Prostate gland (tissue), 2 donors: ENCODE data around the gene TRPT1. TPM values are rescaled to one million over a fixed set of nuclear protein-coding genes. Genes with fewer than 3 reads are reported as not detected.

Experiments
- DNase-seq: peaks from one replicate; pipeline ENCODE4 v3.0.0-alpha.2; 2019; ENCODE audit warnings: low spot score
- H3K27ac ChIP-seq, 2 donors: fragments of 200-600 bp; sonication (generic); 2 replicates each; pipeline ENCODE4 v1.5.1; 2017 to 2019
- H3K27me3 ChIP-seq: fragments of 200-600 bp; sonication (generic); replicated peaks from 2 replicates; pipeline ENCODE4 v1.5.1; 2019; ENCODE audit not compliant: insufficient read depth
- H3K36me3 ChIP-seq, 2 donors: fragments of 200-600 bp; sonication (generic); 1 replicate in 1 of 2; 2 replicates in 1 of 2; pipeline versions ENCODE4 v1.5.1 to v1.8.1; 2017 to 2019
- H3K4me1 ChIP-seq: fragments of 200-600 bp; sonication (generic); replicated peaks from 2 replicates; pipeline ENCODE4 v1.5.1; 2019
- H3K4me3 ChIP-seq, 2 donors: fragments of 200-600 bp; sonication (generic); 2 replicates each; pipeline ENCODE4 v1.5.1; 2017 to 2019
- H3K9me3 ChIP-seq: fragments of 200-600 bp; sonication (generic); 2 replicates; pipeline ENCODE4 v1.5.1; 2017
- CTCF ChIP-seq, 4 experiments: fragments of 200-600 bp in 2 of 4; fragments of 450-650 bp in 2 of 4; sonication (generic) in 2 of 4; IDR thresholded peaks; 1 replicate in 3 of 4; 2 replicates in 1 of 4; pipeline ENCODE4 v1.5.1; 2016 to 2019; ENCODE audit warnings: antibody characterized with exemption in 4 of 4, mild to moderate bottlenecking in 2 of 4, moderate library complexity in 2 of 4
- POLR2A ChIP-seq: fragments of 450-650 bp; IDR thresholded peaks from one replicate; pipeline ENCODE4 v1.6.1; 2016; ENCODE audit warnings: antibody characterized with exemption, mild to moderate bottlenecking
- POLR2AphosphoS5 ChIP-seq: sonication (generic); formaldehyde crosslinking; IDR thresholded peaks from one replicate; pipeline ENCODE4 v1.6.1; 2017; ENCODE audit warnings: antibody characterized with exemption
- WGBS: methylation state at CpG from one replicate; pipeline ENCODE4 v1.1.5; 2018; 5-methylcytosine and 5-hydroxymethylcytosine counted together
- intact Hi-C: fragments of 100-400 bp; cut with DNase I; formaldehyde crosslinking; loops from one replicate; pipeline ENCODE4 v1.14.2; 2022
- total RNA-seq, 2 donors: library from RNA; depleted of rRNA; stranded (reverse); fragments of >200 nt; gene quantifications; one replicate each; pipeline ENCODE4 v1.1.0, GENCODE V29; 2016

TRPT1 gene
- total RNA-seq, 2 donors from 2014 or later: 63.6 to 87.7 TPM

GRCh38 chr11:64202992-64203391, 23.0 kb downstream of the TRPT1 start:
- no peaks in the 10 kb centered on the region for H3K4me1 ChIP-seq
- 96% methylated on average over 9 of the region's 9 CpGs for WGBS
- H3K27me3 ChIP-seq: no peaks in the 10 kb centered on the region
- no peak overlapping the region for H3K27ac ChIP-seq
- no peaks in the 10 kb centered on the region for H3K9me3 ChIP-seq
- H3K4me3 ChIP-seq: no peak overlapping the region
- DNase-seq: no peak
- TF ChIP-seq CTCF (IDR thresholded peaks at IDR 0.05) (no peak), POLR2A (no peak), POLR2AphosphoS5 (no peak)
- intact Hi-C loops: no loop called here
- peaks cover 5 to 17% of the 10 kb centered on the region in 2 donors for H3K36me3 ChIP-seq

DNA sequence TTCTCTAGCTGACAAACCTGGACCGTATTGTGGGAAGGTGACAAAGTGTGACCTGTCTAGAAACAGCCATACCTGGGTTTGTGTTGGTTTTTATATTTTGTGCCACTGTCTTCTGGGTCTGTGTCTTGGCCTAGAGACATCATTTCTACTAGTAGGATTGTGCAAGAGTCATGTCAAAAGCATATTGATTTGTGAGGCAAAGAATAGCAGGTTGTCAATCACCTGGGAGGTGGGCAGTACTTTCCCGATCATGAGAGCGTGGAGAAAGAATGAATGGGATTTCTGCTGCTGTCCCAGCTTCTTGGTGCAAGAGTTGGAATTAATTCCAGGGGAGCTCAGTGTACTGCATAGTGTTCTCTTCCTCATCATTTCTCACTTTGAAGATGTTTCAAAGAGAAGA, 24.4 kb downstream of the TRPT1 start:
- H3K4me1 ChIP-seq: no peaks in the 10 kb centered on the region
- H3K4me3 ChIP-seq: no peak overlapping the region
- no peak overlapping the region for H3K27ac ChIP-seq
- no peaks in the 10 kb centered on the region for H3K9me3 ChIP-seq
- WGBS: 80% methylated on average over 3 of the region's 3 CpGs
- H3K36me3 ChIP-seq: peaks cover 9 to 17% of the 10 kb centered on the region in 2 donors
- intact Hi-C loops: no loop called here
- TF ChIP-seq CTCF (IDR thresholded peaks at IDR 0.05): no peak
- TF ChIP-seq POLR2AphosphoS5: no peak
- H3K27me3 ChIP-seq: no peaks in the 10 kb centered on the region
- no peak for DNase-seq

GRCh38 chr11:64198511-64198910, 27.5 kb downstream of the TRPT1 start:
- Histone ChIP-seq H3K36me3 (peaks cover 15 to 36% of the 10 kb centered on the region in 2 donors), H3K9me3 (no peaks in the 10 kb centered on the region), H3K27me3 (no peaks in the 10 kb centered on the region), H3K4me1 (no peaks in the 10 kb centered on the region), H3K4me3 (no peak overlapping the region), H3K27ac (no peak overlapping the region)
- intact Hi-C loops: no loop called here
- no peak for TF ChIP-seq POLR2AphosphoS5
- no peak for TF ChIP-seq POLR2A
- no peak for TF ChIP-seq CTCF (IDR thresholded peaks at IDR 0.05)
- 97% methylated on average over 2 of the region's 2 CpGs for WGBS
- DNase-seq: no peak

- no peaks in the 10 kb centered on the region for H3K27me3 ChIP-seq
- H3K27ac ChIP-seq: no peak overlapping the region
- H3K36me3 ChIP-seq: peaks cover 15 to 35% of the 10 kb centered on the region in 2 donors
- 70% methylated on average over 9 of the region's 9 CpGs for WGBS
- H3K4me3 ChIP-seq: no peak overlapping the region
- intact Hi-C loops: no loop called here
- TF ChIP-seq POLR2AphosphoS5 (no peak), POLR2A (no peak)
- no peaks in the 10 kb centered on the region for H3K9me3 ChIP-seq
- no peak for DNase-seq
- H3K4me1 ChIP-seq: no peaks in the 10 kb centered on the region
Measured at GRCh38 chr11:64196626-64197025, 29.4 kb downstream of the TRPT1 start.

GRCh38 chr11:64192434-64192833, 33.6 kb downstream of the TRPT1 start:
- H3K4me3 ChIP-seq: no peak overlapping the region
- H3K27ac ChIP-seq: no peak overlapping the region
- intact Hi-C loops: no loop called here
- H3K4me1 ChIP-seq: no peaks in the 10 kb centered on the region
- WGBS: 92% methylated on average over 5 of the region's 5 CpGs
- TF ChIP-seq POLR2A (no peak), CTCF (IDR thresholded peaks at IDR 0.05) (no peak), POLR2AphosphoS5 (no peak)
- DNase-seq: no peak
- no peaks in the 10 kb centered on the region for H3K9me3 ChIP-seq
- peaks cover 12 to 26% of the 10 kb centered on the region in 2 donors for H3K36me3 ChIP-seq
- H3K27me3 ChIP-seq: no peaks in the 10 kb centered on the region
